NCI-H82 treated with DMSO at 0.1 percent for 48 hours (cell line): ENCODE results near the gene RXFP1.

ENCODE experiments used
- DNase-seq: peaks from one replicate; lab custom pipeline; 2025; ENCODE audit not compliant: unreplicated experiment; lab: John Stamatoyannopoulos, UW

Gene RXFP1

GRCh38 chr4:158670975-158671664 lies 149.4 kb downstream of the RXFP1 start:
- DNase-seq: peak; percentile 68

GRCh38 chr4:158671665-158671914 lies 149.9 kb downstream of the RXFP1 start, which contains the start of gene C4orf46:
Gene C4orf46, minus strand, starts transcription at chr4:158671887. Its CDS starts 86 bp downstream, at chr4:158671801.
- no peak for DNase-seq

- DNase-seq: peak; percentile 90
Observed at GRCh38 chr4:158671915-158672806, 150.5 kb downstream of the RXFP1 start, which contains the start of gene ETFDH. Gene ETFDH, plus strand, starts transcription at chr4:158672296. Its CDS starts 161 bp downstream, at chr4:158672457.

GRCh38 chr4:158673633-158674032 lies 152.0 kb downstream of the RXFP1 start:
- no peak for DNase-seq

GRCh38 chr4:158676076-158676475 lies 154.4 kb downstream of the RXFP1 start:
- no peak for DNase-seq

- no peak for DNase-seq
Observed at GRCh38 chr4:158678767-158679166, 157.1 kb downstream of the RXFP1 start.

- DNase-seq: no peak
Observed at GRCh38 chr4:158681629-158682028, 159.9 kb downstream of the RXFP1 start.

GRCh38 chr4:158682066-158682465 lies 160.4 kb downstream of the RXFP1 start:
- DNase-seq: no peak

- DNase-seq: no peak
Observed at GRCh38 chr4:158688813-158689212, 167.1 kb downstream of the RXFP1 start.
